Ammon's horn (tissue), 1 donor: Measurements from ENCODE around the gene CCDC141.

Experiments used
- DNase-seq: peaks from one replicate; pipeline ENCODE4 v3.0.0-alpha.2; 2016; ENCODE audit warnings: low spot score

The CCDC141 gene

GRCh38 chr2:178910005-178910404 lies 139.9 kb downstream of the CCDC141 start:
- DNase-seq = no peak

GRCh38 chr2:178909507-178909906 lies 140.4 kb downstream of the CCDC141 start:
- no peak for DNase-seq

GRCh38 chr2:178908810-178909209 lies 141.1 kb downstream of the CCDC141 start:
- no peak for DNase-seq

- no peak for DNase-seq
These were observed 144.7 kb downstream of the CCDC141 start for GRCh38 chr2:178905261-178905660.

- DNase-seq = no peak
These were observed 150.3 kb downstream of the CCDC141 start for GRCh38 chr2:178899656-178900055.

- no peak for DNase-seq
These were observed 154.1 kb downstream of the CCDC141 start for GRCh38 chr2:178895872-178896271.

GRCh38 chr2:178895171-178895570 lies 154.8 kb downstream of the CCDC141 start:
- DNase-seq = no peak

- peak; percentile 18 for DNase-seq
These were observed 156.9 kb downstream of the CCDC141 start for GRCh38 chr2:178892751-178893625.

- DNase-seq = no peak
These were observed 157.9 kb downstream of the CCDC141 start for GRCh38 chr2:178891959-178892485.

- peak; percentile 76 for DNase-seq
These were observed 158.5 kb downstream of the CCDC141 start for GRCh38 chr2:178891265-178891958.

GRCh38 chr2:178886006-178886405 lies 163.9 kb downstream of the CCDC141 start:
- DNase-seq = no peak

GRCh38 chr2:178884440-178884839 lies 165.5 kb downstream of the CCDC141 start:
- no peak for DNase-seq

- DNase-seq = no peak
These were observed 167.1 kb downstream of the CCDC141 start for GRCh38 chr2:178882666-178883440.

GRCh38 chr2:178881075-178881474 lies 168.9 kb downstream of the CCDC141 start:
- DNase-seq = no peak

- DNase-seq = no peak
These were observed 169.7 kb downstream of the CCDC141 start for GRCh38 chr2:178880257-178880656.

- no peak for DNase-seq
These were observed 172.1 kb downstream of the CCDC141 start for GRCh38 chr2:178877874-178878273.

- peak; percentile 32 for DNase-seq
These were observed 175.3 kb downstream of the CCDC141 start for GRCh38 chr2:178874529-178875240.

GRCh38 chr2:178873912-178874311 lies 176.0 kb downstream of the CCDC141 start:
- no peak for DNase-seq

- DNase-seq = no peak
These were observed 178.4 kb downstream of the CCDC141 start for GRCh38 chr2:178871536-178871935.

GRCh38 chr2:178870703-178871102 lies 179.2 kb downstream of the CCDC141 start:
- DNase-seq = no peak

GRCh38 chr2:178865999-178866398 lies 183.9 kb downstream of the CCDC141 start:
- DNase-seq = no peak
